K562 (cell line): ENCODE measurements around the gene EPS8.

Source experiments
- FOXK2 ChIP-seq, 2 experiments: fragments of 450-650 bp; IDR thresholded peaks in 1 of 2; conservative IDR thresholded peaks in 1 of 2; 2 replicates each; pipeline ENCODE4 v1.6.1; 2016; ENCODE audit warnings: low read depth in 2 of 2, mild to moderate bottlenecking in 1 of 2
- GATA2 ChIP-seq: sonication (generic); formaldehyde crosslinking; IDR thresholded peaks from 2 replicates; pipeline ENCODE4 v1.4.0; 2020; ENCODE audit warnings: mild to moderate bottlenecking, missing genetic modification reagents
- MLLT1 ChIP-seq, 2 experiments: fragments of 450-650 bp; IDR thresholded peaks; 2 replicates each; pipeline ENCODE4 v1.6.1; 2016
- TEAD2 ChIP-seq: fragments of 450-650 bp; IDR thresholded peaks from 2 replicates; pipeline ENCODE4 v1.6.1; 2016; ENCODE audit warnings: missing genetic modification characterization, control low read depth, missing compliant biosample characterization
- TOE1 ChIP-seq, 2 experiments: fragments of 450-650 bp in 1 of 2; sonication (generic) in 1 of 2; formaldehyde crosslinking in 1 of 2; IDR thresholded peaks; 2 replicates each; pipeline versions ENCODE4 v1.7.1 to v1.8.0; 2016 to 2022; ENCODE audit warnings: borderline replicate concordance in 2 of 2, mild to moderate bottlenecking in 2 of 2, antibody characterized with exemption in 1 of 2, inconsistent platforms in 1 of 2, low read depth in 1 of 2, missing genetic modification reagents in 1 of 2, moderate library complexity in 1 of 2
- ZFX ChIP-seq: sonication (generic); formaldehyde crosslinking; IDR thresholded peaks from 2 replicates; pipeline ENCODE4 v1.8.0; 2022; ENCODE audit warnings: mild to moderate bottlenecking, missing genetic modification reagents, moderate library complexity
- TF ChIP-seq, protein P1 (sequence below): fragments of 450-650 bp; IDR thresholded peaks from 2 replicates; pipeline ENCODE4 v1.7.0; 2016; ENCODE audit warnings: borderline replicate concordance
- TF ChIP-seq, protein P2 (sequence below), 3 experiments: IDR thresholded peaks in 2 of 3; conservative IDR thresholded peaks in 1 of 3; 2 replicates each; pipeline ENCODE4 v1.5.1; 2011 to 2012; ENCODE audit warnings: low read length in 3 of 3, mild to moderate bottlenecking in 3 of 3, control low read depth in 2 of 3, improper control_type of control experiment in 1 of 3, inconsistent platforms in 1 of 3, low read depth in 1 of 3, mixed read lengths in 1 of 3, moderate library complexity in 1 of 3; ENCODE audit not compliant: insufficient read depth in 2 of 3

DNA sequence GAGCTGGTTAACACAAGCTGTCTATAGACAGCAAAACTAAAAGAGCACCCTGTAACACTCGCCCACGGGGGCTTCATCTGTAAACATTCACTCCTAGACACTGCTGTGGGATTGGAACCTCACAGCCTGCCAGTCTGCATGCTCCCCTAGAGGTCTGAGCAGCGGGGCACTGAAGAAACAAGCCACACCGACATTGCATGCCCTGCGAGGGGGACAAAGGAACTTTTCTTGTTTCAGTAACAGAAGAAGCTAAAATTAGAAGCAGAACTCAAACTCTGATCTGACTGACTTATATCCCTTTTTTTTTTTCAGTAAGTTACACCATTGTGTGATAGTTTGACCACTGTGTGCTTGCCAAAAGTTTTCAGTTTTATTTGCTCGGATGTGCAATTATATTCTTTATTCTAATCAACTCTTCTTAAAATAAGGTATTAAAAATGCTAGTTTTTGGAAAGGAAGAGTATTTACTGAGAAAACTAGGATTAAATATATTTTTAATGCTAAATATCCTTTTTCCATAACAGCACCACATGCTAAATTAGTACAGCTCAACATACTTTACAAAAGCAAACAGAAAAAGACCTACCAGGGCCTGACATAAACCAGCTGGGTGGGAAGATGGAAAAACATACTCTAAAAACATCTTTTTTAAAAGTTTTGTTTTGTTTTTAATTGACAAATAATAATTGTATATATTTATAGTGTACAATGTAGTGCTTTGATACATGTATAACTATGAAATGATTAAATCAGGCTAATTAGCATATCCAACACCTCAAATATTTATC, 100.2 kb downstream of the EPS8 start:
- no peak for TF ChIP-seq TOE1 (IDR thresholded peaks at IDR 0.05; ENCODE audit: borderline replicate concordance)
- TF ChIP-seq TOE1 (CRISPR knock-in tag; IDR thresholded peaks at IDR 0.05; ENCODE audit: borderline replicate concordance, low read depth): no peak
- no peak for TF ChIP-seq MLLT1 (IDR thresholded peaks at IDR 0.05)
- TF ChIP-seq, protein P1, sequence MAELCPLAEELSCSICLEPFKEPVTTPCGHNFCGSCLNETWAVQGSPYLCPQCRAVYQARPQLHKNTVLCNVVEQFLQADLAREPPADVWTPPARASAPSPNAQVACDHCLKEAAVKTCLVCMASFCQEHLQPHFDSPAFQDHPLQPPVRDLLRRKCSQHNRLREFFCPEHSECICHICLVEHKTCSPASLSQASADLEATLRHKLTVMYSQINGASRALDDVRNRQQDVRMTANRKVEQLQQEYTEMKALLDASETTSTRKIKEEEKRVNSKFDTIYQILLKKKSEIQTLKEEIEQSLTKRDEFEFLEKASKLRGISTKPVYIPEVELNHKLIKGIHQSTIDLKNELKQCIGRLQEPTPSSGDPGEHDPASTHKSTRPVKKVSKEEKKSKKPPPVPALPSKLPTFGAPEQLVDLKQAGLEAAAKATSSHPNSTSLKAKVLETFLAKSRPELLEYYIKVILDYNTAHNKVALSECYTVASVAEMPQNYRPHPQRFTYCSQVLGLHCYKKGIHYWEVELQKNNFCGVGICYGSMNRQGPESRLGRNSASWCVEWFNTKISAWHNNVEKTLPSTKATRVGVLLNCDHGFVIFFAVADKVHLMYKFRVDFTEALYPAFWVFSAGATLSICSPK: no peak
- TF ChIP-seq, protein P2, sequence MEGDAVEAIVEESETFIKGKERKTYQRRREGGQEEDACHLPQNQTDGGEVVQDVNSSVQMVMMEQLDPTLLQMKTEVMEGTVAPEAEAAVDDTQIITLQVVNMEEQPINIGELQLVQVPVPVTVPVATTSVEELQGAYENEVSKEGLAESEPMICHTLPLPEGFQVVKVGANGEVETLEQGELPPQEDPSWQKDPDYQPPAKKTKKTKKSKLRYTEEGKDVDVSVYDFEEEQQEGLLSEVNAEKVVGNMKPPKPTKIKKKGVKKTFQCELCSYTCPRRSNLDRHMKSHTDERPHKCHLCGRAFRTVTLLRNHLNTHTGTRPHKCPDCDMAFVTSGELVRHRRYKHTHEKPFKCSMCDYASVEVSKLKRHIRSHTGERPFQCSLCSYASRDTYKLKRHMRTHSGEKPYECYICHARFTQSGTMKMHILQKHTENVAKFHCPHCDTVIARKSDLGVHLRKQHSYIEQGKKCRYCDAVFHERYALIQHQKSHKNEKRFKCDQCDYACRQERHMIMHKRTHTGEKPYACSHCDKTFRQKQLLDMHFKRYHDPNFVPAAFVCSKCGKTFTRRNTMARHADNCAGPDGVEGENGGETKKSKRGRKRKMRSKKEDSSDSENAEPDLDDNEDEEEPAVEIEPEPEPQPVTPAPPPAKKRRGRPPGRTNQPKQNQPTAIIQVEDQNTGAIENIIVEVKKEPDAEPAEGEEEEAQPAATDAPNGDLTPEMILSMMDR (IDR thresholded peaks at IDR 0.05 in 2 of 3, conservative IDR thresholded peaks at IDR 0.05 in 1 of 3; ENCODE audit: insufficient read depth in 2 of 3, low read depth in 1 of 3, low read length in 3 of 3): no peak
- no peak for TF ChIP-seq GATA2
- no peak for TF ChIP-seq FOXK2 (conservative IDR thresholded peaks at IDR 0.05 in 1 of 2, IDR thresholded peaks at IDR 0.05 in 1 of 2; ENCODE audit: low read depth in 2 of 2)
- no peak for TF ChIP-seq ZFX (CRISPR knock-in tag)
- TF ChIP-seq TEAD2 (tag): no peak
